NB4 (cell line): ENCODE measurements around the gene CNTN5.

Source experiments
- CTCF ChIP-seq: IDR thresholded peaks from one replicate; pipeline ENCODE4 v1.5.1; 2012; ENCODE audit warnings: low read depth, low read length
- MAX ChIP-seq: IDR thresholded peaks from 2 replicates; pipeline ENCODE4 v1.6.1; 2011; ENCODE audit warnings: low read depth, low read length
- MYC ChIP-seq: IDR thresholded peaks from 2 replicates; pipeline ENCODE4 v1.6.1; 2011; ENCODE audit warnings: low read depth, low read length
- POLR2A ChIP-seq: IDR thresholded peaks from 2 replicates; pipeline ENCODE4 v1.6.1; 2011; ENCODE audit warnings: mild to moderate bottlenecking; ENCODE audit not compliant: insufficient read length; ENCODE audit errors: extremely low read depth

- TF ChIP-seq CTCF (no peak), MYC (no peak), MAX (no peak), POLR2A (no peak)
Measured at GRCh38 chr11:100208207-100208606, 1187.5 kb downstream of the CNTN5 start.
